HG03558 (cell line): ENCODE results near the gene CCDC28B.
"Not testable (repeated sequence)": the region's sequence is repeated elsewhere in the genome, so short reads cannot be mapped to it uniquely, and the experiment has no call there.

Experiments
- ATAC-seq: cut with Tn5 transposase; IDR thresholded peaks from one replicate; pipeline ENCODE4 v1.9.1; 2021; ENCODE audit warnings: moderate number of reproducible peaks; ENCODE audit not compliant: unreplicated experiment; ENCODE audit errors: extremely low read depth

CCDC28B gene

DNA sequence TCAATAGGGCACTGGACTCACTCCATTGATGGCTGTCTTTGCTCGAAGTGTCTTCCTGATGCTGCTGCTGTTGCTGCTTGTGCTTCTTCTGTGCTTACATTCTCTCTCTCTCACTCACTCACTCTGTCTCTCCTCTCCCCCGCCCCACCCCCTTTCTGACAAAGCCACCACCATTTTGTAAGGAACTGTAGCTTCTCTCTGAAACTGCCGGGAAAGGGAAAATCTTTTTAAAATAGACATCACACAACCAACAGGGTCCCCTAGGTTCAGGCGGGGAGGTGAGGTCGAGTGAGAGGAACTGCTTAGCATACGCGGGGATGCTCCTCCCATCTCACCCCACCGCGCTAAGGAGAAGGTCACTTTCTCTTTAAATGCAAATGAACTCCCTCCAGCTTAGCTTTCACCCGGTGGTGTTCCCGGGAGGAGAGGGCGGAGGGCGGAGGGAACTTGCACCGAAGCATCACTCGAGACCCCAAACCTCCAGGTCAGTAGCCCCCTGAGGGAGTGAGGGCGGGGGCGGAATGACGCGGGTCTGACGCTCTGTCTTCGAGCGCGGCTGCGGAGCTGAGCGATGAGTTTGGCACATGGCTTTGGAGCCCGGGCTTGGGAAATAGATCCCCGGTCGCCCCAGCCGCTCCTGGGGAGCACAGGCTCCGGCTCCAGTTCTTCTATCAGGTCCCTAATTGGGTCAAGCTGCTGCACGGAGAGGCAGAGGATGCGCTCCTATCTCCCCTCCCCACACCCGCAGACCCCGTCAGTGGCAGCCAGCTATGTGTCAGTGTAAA, at the start of gene CCDC28B:
Gene CCDC28B (plus strand): TSS at position 370 of the 785 bp plus-strand sequence. CDS start 1,341 bp downstream, outside the sequence.
- ATAC-seq, result no peak

DNA sequence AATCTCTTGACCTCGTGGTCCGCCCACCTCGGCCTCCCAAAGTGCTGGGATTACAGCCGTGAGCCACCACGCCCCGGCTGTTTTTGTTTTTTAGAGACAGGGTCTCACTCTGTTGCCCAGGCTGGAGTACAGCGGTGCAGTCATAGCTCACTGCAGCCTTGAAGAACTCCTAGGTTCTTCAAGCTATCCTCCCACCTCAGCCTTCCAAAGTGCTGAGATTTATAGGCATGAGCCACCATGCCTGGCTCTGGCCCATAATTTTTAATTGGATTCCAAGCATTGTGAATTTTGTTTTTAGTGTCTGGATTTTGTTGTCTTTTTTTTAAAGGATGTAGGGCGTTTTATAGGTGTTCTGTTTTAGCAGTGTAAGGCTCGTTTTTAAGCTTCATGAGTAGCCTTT, 49.5 kb upstream of the CCDC28B start:
- ATAC-seq, result no peak

DNA sequence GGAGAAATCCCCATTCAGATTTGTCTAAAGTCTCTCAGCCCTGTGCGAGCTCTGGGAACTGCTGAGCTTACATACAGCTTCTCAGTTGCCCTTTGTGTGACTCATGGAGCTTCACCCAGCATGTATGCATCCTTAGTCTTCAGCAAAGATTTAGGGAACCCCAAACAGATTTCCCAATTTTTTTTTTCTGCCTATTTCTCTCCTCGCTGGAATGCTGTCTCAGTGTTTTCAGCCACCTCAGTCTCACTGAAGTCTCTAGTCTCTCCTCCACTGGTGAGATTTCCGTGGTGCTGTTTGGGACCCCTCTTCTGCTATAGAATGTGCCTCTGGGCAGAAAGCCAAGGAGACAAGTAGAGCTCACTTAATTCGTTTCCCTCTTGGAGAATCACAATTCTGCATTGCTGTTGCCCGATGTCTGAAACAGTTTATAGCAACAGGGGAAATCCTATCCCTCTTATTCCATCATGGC, 49.0 kb upstream of the CCDC28B start:
- no peak for ATAC-seq

DNA sequence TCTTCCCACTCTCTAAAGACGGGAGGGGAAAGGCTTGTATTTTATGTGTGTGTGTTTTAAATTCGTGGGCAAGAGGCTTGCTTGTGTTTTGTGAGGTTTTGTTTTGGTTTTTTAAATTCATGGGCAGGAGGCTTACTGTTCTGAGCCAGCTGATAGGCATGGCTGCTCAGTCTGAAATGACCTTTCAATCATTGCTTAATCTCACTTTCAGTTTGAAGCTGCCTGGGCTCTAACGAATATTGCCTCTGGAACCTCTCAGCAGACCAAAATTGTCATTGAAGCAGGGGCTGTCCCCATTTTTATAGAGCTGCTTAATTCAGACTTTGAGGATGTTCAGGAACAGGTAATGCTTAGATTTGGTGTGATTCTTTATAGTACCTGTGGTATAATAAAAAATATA, 41.2 kb upstream of the CCDC28B start:
- ATAC-seq, result no peak

DNA sequence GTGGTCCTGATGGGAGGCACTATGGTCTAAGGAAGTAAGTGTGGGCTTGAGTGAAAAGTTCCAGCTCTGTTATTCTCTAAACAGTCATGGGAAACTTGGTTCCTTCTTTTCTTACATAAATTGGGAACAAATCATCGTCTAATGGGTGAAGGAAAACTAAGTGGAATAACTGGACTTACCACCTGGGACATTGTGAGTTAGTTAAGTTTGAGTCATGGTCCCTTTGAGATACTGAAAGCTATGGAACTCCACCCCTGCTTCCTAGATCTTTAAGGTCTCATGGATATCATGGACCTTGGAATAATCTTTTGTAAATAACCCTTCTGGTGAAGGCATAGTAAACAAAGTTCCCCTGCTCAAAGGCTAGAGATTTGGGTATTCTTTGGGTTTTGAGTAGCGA, 37.0 kb upstream of the CCDC28B start:
- ATAC-seq, result no peak

DNA sequence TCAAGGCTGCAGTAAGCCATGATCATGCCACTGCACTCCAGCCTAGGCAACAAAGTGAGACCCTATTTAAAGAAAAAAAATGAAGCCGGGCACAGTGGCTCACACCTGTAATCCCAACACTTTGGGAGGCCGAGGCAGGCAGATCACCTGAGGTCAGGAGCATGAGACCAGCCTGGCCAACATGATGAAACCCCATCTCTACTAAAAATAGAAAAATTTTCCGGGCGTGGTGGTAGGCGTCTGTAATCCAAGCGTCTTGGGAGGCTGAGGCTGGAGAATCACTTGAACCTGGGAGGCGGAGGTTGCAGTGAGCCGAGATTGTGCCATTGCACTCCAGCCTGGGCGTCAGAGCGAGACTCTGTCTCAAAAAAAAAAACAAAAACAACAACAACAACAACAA, 34.8 kb upstream of the CCDC28B start:
- not testable (repeated sequence) for ATAC-seq

DNA sequence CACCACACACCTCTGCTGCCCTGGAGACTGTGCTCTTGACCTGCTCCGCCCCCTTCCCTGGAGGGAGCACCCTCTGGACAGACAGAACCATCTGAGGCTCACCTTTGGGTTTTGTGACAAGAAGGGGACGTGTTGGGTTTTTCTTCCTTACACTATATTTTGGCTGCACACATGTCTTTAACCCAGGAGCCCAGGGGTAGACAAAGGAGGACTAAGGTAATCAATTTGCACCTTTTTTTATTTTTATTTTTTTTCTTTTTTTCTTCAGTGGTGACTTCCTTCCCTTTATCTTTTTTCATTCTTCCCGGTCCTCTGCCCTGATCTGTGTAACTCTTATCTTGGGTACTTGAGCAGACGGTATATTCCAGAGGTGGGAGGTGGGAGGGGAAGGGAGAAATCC, 29.4 kb upstream of the CCDC28B start:
- no peak for ATAC-seq

DNA sequence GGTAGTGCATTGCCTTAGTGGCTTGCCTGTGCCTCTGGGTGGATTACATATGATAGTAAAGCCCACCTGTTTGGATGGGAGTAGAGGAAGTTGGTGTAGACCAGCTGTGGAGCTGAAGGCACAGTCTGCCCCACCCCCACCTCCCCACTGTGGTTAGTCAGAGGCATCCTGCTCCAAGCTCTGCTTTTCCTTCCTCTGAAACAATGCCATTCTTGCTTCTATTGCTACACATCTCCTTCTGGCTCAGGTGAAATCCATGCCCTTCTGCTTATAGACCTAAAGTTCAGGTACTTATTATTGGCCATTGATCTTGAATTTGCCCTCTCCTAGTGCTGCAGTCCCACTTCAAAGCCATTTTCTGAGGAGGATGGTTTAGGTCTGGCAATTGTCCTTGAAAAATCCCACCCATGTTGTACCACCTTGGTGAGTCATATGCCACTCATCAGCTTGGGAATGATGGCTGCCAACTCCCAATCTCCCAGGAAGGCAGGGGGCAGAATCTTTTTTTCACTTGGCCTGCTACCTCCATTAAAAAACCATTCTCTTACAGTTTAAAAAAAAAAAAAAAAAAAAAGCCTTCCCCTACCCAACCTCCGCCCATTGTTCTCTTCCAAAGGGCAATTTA, 27.7 kb upstream of the CCDC28B start:
- ATAC-seq, result no peak

DNA sequence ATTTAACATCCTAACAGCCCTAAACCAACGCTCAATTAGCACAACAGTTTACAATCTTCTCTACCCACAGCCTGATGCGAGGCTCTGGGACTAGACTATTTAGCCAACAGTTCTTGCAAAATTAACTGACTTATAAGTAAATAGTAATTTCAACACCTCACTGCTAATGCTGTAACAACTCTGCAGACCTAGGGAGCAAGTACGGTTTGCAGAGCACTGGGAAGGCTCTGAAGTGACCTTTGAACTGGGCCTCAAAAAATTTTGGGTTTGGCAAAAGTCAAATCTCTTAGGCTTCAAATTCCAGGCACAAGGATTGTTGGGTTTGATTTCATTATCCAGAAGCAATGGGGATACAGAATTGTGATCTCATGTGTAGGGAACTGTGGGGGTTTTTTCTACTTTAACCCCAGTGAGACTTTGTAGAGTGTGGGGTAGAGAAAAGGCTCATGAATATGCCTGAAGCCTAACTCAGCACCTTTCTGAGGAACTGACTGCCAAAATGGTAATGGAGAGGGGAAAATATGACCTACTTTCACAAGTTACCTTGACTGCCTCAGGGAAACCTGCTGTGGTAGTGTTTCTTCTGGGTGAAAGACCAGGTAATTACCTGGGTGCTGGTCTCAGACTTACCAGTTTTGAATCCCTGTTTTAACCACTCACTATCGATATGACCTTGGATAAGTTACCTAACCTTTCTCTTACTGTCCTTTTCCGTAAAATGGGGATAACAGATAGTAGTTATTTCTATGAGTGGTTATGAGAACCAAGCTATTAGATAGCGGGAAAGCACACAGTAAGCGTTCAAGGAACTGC, 21.8 kb upstream of the CCDC28B start:
- ATAC-seq, result no peak

DNA sequence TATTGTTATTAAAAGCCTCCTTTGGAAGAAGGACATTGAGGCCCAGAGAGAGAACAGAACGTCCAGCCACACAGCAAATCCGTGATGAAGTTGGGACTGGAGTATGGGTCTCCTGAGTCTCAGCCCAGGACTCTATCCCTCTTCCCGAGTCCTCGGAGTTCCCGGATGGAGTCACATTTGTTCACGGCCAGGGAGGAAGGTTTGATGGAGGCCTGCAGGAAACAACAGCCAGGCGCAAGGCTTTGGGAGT, 21.3 kb upstream of the CCDC28B start:
- ATAC-seq, result no peak

DNA sequence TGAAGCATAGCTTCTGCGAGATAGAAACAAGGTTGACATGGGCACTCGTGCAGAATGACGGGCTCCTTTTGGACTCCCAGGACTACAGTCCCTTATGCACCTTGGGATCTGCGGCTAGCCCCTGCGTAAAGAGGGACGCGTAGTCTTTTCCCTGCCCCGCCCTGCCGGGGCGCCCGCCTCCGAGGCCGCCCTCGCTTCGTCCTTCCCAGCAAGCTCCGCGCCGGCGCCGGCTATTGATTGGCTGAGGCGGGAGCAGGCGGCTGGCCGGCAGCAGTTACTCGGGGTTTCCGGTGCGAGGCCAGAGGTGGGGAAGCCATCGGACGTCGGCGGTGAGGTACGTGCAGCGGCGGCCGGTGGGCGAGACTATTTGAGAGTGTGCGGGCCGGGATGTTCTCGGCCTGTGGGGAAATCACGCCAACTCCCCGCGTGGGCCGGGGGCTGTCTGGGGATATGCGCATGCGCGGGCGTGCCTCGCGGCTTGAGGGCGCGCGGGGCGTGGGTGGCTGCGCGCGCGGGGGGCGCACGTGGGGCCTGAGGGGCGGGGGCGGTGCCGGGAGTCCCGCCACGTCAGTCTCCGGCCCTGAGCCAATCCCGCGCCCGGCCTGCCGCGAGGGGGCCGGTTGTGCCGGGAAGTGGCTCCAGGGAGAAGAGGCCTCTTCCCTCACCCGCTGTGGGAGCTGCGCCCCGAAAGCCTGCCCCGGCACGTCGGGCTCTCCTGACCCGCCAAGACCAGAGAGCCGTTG, 20.8 kb upstream of the CCDC28B start, which contains the start of gene TXLNA:
Gene TXLNA (plus strand): TSS at position 233 of the 743 bp plus-strand sequence. CDS start 671 bp downstream, outside the sequence.
- peak; percentile 68 for ATAC-seq

DNA sequence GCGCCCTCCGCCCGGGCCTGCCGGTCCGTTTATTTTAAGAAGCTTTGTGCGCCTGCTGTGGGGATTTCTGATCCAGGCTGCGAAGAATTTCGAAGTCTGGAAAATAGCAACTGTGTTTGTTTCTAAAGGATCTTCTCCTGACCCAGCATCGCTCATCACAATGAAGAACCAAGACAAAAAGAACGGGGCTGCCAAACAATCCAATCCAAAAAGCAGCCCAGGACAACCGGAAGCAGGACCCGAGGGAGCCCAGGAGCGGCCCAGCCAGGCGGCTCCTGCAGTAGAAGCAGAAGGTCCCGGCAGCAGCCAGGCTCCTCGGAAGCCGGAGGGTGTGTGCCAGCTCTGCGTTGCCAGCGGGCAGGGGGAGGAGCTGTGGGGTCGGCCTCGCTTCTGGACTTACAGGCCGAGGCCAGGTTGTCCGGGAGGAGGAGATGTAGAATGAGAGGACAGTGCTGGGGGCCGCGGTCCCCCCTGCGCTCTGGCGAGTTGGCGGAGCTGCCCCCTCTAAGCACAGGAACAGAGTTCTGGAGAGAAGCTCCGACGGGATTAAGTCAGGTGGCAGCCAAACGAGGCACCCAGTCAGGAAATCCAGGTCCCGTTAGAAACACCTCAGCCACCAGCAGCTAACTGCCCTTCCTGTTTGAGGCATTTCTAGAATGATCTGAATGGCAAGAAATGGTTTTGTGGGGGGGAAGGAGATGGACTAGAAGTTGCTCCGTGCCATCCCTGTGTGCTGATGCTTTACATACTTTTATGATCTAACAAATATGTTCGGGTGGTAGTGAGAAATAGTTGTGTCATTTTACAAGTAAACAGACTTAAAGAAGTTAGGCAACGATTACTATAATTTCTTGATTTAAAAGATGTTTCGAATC, 20.0 kb upstream of the CCDC28B start:
- ATAC-seq, result no peak

DNA sequence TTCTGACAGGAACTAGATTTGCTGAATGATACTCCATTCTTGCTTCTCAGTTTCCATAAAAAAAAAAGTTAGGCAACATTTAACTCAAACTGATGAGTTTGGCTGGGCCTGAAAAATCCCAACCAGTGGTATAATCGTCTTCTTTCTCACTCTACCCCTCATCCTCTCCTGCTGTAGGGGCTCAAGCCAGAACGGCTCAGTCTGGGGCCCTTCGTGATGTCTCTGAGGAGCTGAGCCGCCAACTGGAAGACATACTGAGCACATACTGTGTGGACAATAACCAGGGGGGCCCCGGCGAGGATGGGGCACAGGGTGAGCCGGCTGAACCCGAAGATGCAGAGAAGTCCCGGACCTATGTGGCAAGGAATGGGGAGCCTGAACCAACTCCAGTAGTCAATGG, 19.3 kb upstream of the CCDC28B start:
- no peak for ATAC-seq

DNA sequence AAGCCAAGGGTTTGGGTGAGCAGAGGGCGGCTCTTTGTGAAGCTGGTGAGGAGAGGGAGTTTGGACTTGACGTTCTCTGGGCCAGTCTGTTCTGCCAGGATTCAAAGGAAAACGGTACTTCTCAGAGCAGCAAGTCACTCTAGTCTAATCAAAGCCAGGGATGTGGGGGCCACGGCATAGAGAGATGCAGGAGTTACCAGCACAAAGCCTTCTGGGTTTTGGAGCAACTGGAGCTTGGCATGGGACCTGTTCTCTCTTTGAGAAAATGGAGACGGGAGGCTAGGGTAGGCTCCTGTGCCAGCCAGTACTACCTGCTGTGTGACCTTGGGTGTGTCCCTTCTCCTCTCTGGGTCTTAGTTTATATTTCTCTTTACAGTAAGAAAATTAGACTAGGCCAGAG, 18.8 kb upstream of the CCDC28B start:
- ATAC-seq, result no peak

DNA sequence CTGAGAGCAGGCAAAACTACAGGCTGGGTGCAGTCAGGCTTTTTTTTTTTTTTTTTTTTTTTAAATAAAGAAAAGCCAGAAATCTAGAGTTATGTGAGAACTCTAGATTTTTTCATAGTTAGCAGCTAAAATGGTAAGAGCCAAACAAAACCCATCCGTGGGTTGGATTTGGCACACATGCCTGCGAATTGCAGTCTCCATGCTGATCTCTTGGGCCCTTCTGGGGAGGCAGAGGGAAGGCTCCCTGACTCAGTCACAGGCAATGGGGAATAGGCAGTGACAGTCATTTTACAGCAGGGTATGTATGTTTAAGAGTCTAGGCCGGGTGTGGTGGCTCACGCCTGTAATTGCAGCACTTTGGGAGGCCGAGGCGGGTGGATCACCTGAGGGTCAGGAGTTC, 18.3 kb upstream of the CCDC28B start:
- no peak for ATAC-seq

DNA sequence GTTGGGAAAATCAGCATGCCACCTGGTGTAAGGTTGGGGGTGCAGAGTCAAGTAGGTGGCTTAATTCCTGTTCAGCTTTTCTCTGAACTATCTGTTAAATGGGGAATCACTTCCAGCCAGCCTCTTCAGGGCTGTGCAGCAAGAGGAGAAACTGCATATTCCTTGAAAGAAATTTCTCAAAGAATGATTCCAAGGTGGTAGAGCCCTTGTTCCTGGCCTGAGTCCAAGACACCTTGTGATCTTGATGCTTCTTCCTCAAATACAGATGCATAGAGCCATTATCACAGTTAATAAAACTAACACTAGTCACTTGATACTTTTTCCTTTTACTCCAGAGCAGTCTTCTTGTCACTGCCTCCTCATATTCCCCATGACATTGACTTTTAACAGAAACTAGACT, 15.7 kb upstream of the CCDC28B start:
- no peak for ATAC-seq

DNA sequence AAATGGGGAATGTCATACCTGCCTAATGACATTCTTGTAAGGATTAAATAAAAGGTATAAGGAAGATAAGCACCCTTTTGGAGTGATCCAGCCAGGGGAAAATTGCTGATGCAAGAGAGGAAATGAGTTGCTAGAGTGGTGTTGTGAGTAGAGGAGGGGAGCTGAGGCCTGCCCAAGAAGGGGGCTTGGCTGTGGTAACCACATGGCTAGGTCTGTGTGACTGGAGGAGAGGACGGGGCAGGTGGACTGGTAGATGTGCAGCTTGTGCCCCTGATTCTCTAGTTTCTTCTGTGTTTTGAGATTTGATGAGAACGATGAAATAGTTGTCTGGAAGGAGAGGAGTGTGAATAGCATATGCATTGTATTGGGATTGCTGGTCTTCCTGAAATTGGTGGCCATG, 14.3 kb upstream of the CCDC28B start:
- no peak for ATAC-seq

DNA sequence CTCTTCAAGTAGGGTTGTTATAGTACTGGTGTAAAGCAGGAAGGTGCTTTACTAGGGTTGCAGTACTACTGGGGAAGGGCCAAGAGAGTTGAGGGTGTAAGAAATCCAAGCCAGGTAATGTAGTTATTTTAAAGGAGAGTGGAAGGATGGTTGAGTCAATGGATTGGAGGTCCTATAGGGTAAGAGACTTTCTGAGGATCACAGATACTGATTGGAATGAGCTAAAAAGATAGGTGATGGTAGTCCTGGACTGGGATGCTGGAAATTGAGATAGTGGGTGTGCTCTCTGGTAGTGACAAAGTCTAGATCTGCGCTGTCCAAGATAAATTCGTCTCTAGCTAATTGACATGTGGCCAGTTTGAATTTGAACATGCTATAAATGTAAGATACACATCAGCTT, 13.9 kb upstream of the CCDC28B start:
- ATAC-seq, result no peak

DNA sequence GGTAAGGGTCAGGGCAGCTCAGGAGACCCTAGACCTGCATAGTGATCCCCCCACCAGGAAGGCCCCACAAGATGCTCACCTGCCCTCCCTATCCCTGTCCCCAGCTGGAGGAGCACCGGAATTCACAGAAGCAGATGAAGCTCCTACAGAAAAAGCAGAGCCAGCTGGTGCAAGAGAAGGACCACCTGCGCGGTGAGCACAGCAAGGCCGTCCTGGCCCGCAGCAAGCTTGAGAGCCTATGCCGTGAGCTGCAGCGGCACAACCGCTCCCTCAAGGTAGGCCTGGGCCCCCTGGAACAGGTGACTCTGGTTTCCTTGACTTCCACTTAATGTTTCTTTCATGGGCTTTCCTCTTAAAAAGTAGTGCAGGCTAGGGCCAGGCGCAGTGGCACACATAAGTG, 12.5 kb upstream of the CCDC28B start:
- no peak for ATAC-seq
